Measurements from ENCODE around the gene C7orf25. TPM values are rescaled to one million over a fixed set of nuclear protein-coding genes. Genes with fewer than 3 reads are reported as not detected.

The C7orf25 gene
- total RNA-seq, 1 experiment from 2014 or later: 3.2 TPM

- no peak for TF ChIP-seq EZH2 (IDR thresholded peaks at IDR 0.05; ENCODE audit: low read length, unreplicated experiment)
- no peak for TF ChIP-seq CTCF (conservative IDR thresholded peaks at IDR 0.05; ENCODE audit: low read depth, low read length)
- TF ChIP-seq EZH2phosphoT487 (IDR thresholded peaks at IDR 0.05; ENCODE audit: borderline replicate concordance, low read length): no peak
- Histone ChIP-seq H2AFZ (ENCODE audit: low read length) (no peak overlapping the region), H3K79me2 (ENCODE audit: low read length) (peaks cover 36% of the 10 kb centered on the region), H3K4me3 (ENCODE audit: low read length) (no peak overlapping the region), H4K20me1 (ENCODE audit: low read length) (peaks cover 16% of the 10 kb centered on the region), H3K27me3 (ENCODE audit: low read length) (no peaks in the 10 kb centered on the region), H3K9me2 (replicated peaks; ENCODE audit: low read length) (no peaks in the 10 kb centered on the region), H3K9ac (ENCODE audit: low read length) (no peak overlapping the region), H3K36me3 (ENCODE audit: low read depth, low read length) (peaks cover 76% of the 10 kb centered on the region), H3K4me2 (ENCODE audit: low read length) (no peak overlapping the region), H3F3A (ENCODE audit: low read length, unreplicated experiment) (no peaks in the 10 kb centered on the region), H3K9me3 (ENCODE audit: low read length) (no peaks in the 10 kb centered on the region), H3K27ac (ENCODE audit: low read length) (no peak overlapping the region), H3K4me1 (ENCODE audit: insufficient read depth, low read length) (peaks cover 2% of the 10 kb centered on the region)
- CTCF ChIA-PET: no interaction called here
- POLR2A ChIA-PET (ENCODE audit: unreplicated experiment): interaction anchor here (0.5 kb wide), 1 partner anchor 21 kb away, joined by 3 read pairs; no protein-coding TSS in a partner anchor
- intact Hi-C loops (cut with micrococcal nuclease): no loop called here
- DNase-seq (no peak), ATAC-seq (no peak)
- BruUV-seq (replicated peaks): no TSS peak
Observed at GRCh38 chr7:42924223-42924838, 12.5 kb upstream of the C7orf25 start.

- intact Hi-C loops (cut with micrococcal nuclease): no loop called here
- Histone ChIP-seq H3K79me2 (ENCODE audit: low read length) (peaks cover 14% of the 10 kb centered on the region), H3K4me2 (ENCODE audit: low read length) (no peak overlapping the region), H3K9me3 (ENCODE audit: low read length) (no peaks in the 10 kb centered on the region), H3K4me3 (ENCODE audit: low read length) (no peak overlapping the region), H4K20me1 (ENCODE audit: low read length) (no peaks in the 10 kb centered on the region; the same call in 1 of the 2 replicates), H3K9me2 (replicated peaks; ENCODE audit: low read length) (no peaks in the 10 kb centered on the region), H3K27me3 (ENCODE audit: low read length) (no peaks in the 10 kb centered on the region), H3K4me1 (ENCODE audit: insufficient read depth, low read length) (no peaks in the 10 kb centered on the region), H3K36me3 (ENCODE audit: low read depth, low read length) (peaks cover 83% of the 10 kb centered on the region), H2AFZ (ENCODE audit: low read length) (no peak overlapping the region), H3K27ac (ENCODE audit: low read length) (no peak overlapping the region), H3F3A (ENCODE audit: low read length, unreplicated experiment) (no peaks in the 10 kb centered on the region), H3K9ac (ENCODE audit: low read length) (no peak overlapping the region)
- BruUV-seq (replicated peaks): no TSS peak
- no peak for TF ChIP-seq EZH2phosphoT487 (IDR thresholded peaks at IDR 0.05; ENCODE audit: borderline replicate concordance, low read length)
- TF ChIP-seq EZH2 (IDR thresholded peaks at IDR 0.05; ENCODE audit: low read length, unreplicated experiment): no peak
- TF ChIP-seq CTCF (conservative IDR thresholded peaks at IDR 0.05; ENCODE audit: low read depth, low read length): no peak
- POLR2A ChIA-PET (ENCODE audit: unreplicated experiment): no interaction called here
- ATAC-seq: no peak
- no peak for DNase-seq
- CTCF ChIA-PET: no interaction called here
Observed at GRCh38 chr7:42922017-42922753, 10.3 kb upstream of the C7orf25 start.

- no peaks in the 10 kb centered on the region for H3K9me3 ChIP-seq (ENCODE audit: low read length)
- H3K4me2 ChIP-seq (ENCODE audit: low read length): no peak overlapping the region
- no peaks in the 10 kb centered on the region for H4K20me1 ChIP-seq (ENCODE audit: low read length)
- ChIA-PET CTCF (no interaction called here), POLR2A (ENCODE audit: unreplicated experiment) (no interaction called here)
- ATAC-seq: no peak
- no peaks in the 10 kb centered on the region for H3K27me3 ChIP-seq (ENCODE audit: low read length)
- H3K79me2 ChIP-seq (ENCODE audit: low read length): peaks cover 11% of the 10 kb centered on the region
- H2AFZ ChIP-seq (ENCODE audit: low read length): no peak overlapping the region
- peaks cover 9% of the 10 kb centered on the region for H3K4me1 ChIP-seq (ENCODE audit: insufficient read depth, low read length)
- no peaks in the 10 kb centered on the region for H3F3A ChIP-seq (ENCODE audit: low read length, unreplicated experiment)
- H3K9me2 ChIP-seq (replicated peaks; ENCODE audit: low read length): no peaks in the 10 kb centered on the region
- no peak overlapping the region for H3K27ac ChIP-seq (ENCODE audit: low read length)
- TF ChIP-seq EZH2phosphoT487 (IDR thresholded peaks at IDR 0.05; ENCODE audit: borderline replicate concordance, low read length) (no peak), CTCF (conservative IDR thresholded peaks at IDR 0.05; ENCODE audit: low read depth, low read length) (no peak), EZH2 (IDR thresholded peaks at IDR 0.05; ENCODE audit: low read length, unreplicated experiment) (no peak)
- no peak for DNase-seq
- BruUV-seq (replicated peaks): no TSS peak
- no peak overlapping the region for H3K4me3 ChIP-seq (ENCODE audit: low read length)
- intact Hi-C loops (cut with micrococcal nuclease): no loop called here
- H3K36me3 ChIP-seq (ENCODE audit: low read depth, low read length): peaks cover 31% of the 10 kb centered on the region
- no peak overlapping the region for H3K9ac ChIP-seq (ENCODE audit: low read length)
Observed at GRCh38 chr7:42915356-42915755, 3.5 kb upstream of the C7orf25 start.

Measured in PC-3 (cell line).